ENCODE measurements around the gene IL31RA. TPM values are rescaled to one million over a fixed set of nuclear protein-coding genes. Genes with fewer than 3 reads are reported as not detected.

Gene IL31RA
- total and polyA plus RNA-seq, 2 experiments from 2014 or later = not detected

DNA sequence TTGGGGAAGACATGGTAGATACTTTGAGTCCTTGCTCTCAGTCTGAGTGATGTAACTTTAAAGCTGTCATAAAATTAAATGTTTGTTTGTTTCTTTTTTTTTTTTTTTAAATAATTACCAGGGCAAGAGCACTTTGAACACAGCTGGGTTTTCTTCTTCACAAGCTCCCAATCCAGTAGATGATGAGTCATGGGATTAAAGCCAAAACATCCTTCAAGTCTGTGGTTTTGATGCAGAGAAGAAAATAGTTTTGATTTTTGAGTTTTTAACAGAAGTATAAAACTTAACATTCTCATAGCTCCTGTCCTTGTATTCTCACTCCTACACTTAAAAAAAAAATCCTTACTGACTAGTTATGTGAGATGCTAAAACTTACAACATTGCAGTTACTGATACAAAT lies 34.8 kb upstream of the IL31RA start (continued):
- TF ChIP-seq, protein P1, sequence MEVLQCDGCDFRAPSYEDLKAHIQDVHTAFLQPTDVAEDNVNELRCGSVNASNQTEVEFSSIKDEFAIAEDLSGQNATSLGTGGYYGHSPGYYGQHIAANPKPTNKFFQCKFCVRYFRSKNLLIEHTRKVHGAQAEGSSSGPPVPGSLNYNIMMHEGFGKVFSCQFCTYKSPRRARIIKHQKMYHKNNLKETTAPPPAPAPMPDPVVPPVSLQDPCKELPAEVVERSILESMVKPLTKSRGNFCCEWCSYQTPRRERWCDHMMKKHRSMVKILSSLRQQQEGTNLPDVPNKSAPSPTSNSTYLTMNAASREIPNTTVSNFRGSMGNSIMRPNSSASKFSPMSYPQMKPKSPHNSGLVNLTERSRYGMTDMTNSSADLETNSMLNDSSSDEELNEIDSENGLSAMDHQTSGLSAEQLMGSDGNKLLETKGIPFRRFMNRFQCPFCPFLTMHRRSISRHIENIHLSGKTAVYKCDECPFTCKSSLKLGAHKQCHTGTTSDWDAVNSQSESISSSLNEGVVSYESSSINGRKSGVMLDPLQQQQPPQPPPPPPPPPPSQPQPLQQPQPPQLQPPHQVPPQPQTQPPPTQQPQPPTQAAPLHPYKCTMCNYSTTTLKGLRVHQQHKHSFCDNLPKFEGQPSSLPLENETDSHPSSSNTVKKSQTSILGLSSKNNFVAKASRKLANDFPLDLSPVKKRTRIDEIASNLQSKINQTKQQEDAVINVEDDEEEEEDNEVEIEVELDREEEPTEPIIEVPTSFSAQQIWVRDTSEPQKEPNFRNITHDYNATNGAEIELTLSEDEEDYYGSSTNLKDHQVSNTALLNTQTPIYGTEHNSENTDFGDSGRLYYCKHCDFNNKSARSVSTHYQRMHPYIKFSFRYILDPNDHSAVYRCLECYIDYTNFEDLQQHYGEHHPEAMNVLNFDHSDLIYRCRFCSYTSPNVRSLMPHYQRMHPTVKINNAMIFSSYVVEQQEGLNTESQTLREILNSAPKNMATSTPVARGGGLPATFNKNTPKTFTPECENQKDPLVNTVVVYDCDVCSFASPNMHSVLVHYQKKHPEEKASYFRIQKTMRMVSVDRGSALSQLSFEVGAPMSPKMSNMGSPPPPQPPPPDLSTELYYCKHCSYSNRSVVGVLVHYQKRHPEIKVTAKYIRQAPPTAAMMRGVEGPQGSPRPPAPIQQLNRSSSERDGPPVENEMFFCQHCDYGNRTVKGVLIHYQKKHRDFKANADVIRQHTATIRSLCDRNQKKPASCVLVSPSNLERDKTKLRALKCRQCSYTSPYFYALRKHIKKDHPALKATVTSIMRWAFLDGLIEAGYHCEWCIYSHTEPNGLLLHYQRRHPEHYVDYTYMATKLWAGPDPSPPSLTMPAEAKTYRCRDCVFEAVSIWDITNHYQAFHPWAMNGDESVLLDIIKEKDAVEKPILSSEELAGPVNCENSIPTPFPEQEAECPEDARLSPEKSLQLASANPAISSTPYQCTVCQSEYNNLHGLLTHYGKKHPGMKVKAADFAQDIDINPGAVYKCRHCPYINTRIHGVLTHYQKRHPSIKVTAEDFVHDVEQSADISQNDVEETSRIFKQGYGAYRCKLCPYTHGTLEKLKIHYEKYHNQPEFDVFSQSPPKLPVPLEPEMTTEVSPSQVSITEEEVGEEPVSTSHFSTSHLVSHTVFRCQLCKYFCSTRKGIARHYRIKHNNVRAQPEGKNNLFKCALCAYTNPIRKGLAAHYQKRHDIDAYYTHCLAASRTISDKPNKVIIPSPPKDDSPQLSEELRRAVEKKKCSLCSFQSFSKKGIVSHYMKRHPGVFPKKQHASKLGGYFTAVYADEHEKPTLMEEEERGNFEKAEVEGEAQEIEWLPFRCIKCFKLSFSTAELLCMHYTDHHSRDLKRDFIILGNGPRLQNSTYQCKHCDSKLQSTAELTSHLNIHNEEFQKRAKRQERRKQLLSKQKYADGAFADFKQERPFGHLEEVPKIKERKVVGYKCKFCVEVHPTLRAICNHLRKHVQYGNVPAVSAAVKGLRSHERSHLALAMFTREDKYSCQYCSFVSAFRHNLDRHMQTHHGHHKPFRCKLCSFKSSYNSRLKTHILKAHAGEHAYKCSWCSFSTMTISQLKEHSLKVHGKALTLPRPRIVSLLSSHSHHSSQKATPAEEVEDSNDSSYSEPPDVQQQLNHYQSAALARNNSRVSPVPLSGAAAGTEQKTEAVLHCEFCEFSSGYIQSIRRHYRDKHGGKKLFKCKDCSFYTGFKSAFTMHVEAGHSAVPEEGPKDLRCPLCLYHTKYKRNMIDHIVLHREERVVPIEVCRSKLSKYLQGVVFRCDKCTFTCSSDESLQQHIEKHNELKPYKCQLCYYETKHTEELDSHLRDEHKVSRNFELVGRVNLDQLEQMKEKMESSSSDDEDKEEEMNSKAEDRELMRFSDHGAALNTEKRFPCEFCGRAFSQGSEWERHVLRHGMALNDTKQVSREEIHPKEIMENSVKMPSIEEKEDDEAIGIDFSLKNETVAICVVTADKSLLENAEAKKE (CRISPR knock-in tag; IDR thresholded peaks at IDR 0.05) = no peak
- TF ChIP-seq STAT1 (IDR thresholded peaks at IDR 0.05; ENCODE audit: unreplicated experiment) (no peak), JUNB (IDR thresholded peaks at IDR 0.05; ENCODE audit: unreplicated experiment) (no peak), POLR2AphosphoS5 (IDR thresholded peaks at IDR 0.05; ENCODE audit: low read depth) (no peak), NANOG (IDR thresholded peaks at IDR 0.05; ENCODE audit: borderline replicate concordance) (no peak), ZNF331 (CRISPR knock-in tag; IDR thresholded peaks at IDR 0.05; ENCODE audit: low read depth) (no peak)

DNA sequence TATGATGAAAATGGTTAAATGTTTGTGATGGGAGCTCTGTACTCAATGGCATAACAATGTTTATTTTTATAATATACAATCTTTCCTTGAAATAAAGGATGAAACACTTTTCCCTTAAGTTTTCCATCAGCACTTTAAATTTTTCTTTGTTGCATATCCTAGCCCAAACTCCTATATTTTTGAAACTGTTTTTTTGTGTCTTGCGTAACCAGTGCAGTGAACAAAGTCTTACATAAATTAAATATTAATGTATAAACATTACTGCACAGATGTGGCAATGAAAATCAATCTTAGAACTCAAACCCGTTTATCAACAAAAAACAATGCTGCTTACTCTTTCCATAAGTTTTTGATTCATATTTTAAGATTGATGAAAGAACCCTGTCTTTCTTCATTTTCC lies 34.1 kb upstream of the IL31RA start:
- no peak overlapping the region for H3K4me2 ChIP-seq
- H3K36me3 Mint-ChIP-seq (ENCODE audit: low read depth) = no peaks in the 10 kb centered on the region
- no peak for TF ChIP-seq ZNF331 (CRISPR knock-in tag; IDR thresholded peaks at IDR 0.05; ENCODE audit: low read depth)
- TF ChIP-seq, protein P1 (CRISPR knock-in tag; IDR thresholded peaks at IDR 0.05) = no peak
- TF ChIP-seq, protein P2, sequence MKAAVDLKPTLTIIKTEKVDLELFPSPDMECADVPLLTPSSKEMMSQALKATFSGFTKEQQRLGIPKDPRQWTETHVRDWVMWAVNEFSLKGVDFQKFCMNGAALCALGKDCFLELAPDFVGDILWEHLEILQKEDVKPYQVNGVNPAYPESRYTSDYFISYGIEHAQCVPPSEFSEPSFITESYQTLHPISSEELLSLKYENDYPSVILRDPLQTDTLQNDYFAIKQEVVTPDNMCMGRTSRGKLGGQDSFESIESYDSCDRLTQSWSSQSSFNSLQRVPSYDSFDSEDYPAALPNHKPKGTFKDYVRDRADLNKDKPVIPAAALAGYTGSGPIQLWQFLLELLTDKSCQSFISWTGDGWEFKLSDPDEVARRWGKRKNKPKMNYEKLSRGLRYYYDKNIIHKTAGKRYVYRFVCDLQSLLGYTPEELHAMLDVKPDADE (IDR thresholded peaks at IDR 0.05) = no peak

More for the DNA sequence above, 34.1 kb upstream of the IL31RA start:
- peaks cover 14% of the 10 kb centered on the region for H3K27me3 ChIP-seq (ENCODE audit: insufficient read depth)
- no peaks in the 10 kb centered on the region for H3K4me1 ChIP-seq (ENCODE audit: insufficient read depth)
- H3K9me2 ChIP-seq (ENCODE audit: insufficient read depth) = no peaks in the 10 kb centered on the region
- H3F3A ChIP-seq (replicated peaks; ENCODE audit: low read depth) = no peaks in the 10 kb centered on the region
- no peak for DNase-seq (ENCODE audit: low spot score)
- H3K36me3 ChIP-seq (ENCODE audit: insufficient read depth) = no peaks in the 10 kb centered on the region
- no peak overlapping the region for H3K4me3 ChIP-seq
- no peaks in the 10 kb centered on the region for H4K20me1 ChIP-seq (replicated peaks; ENCODE audit: insufficient read depth)
- Mint-ChIP-seq H3K4me3 (no peak overlapping the region), H3K27me3 (ENCODE audit: insufficient read depth, low read depth, poor library complexity) (peaks cover 6% of the 10 kb centered on the region), H3K27ac (no peak overlapping the region), H3K4me1 (peaks cover 4% of the 10 kb centered on the region), H3K9me3 (no peaks in the 10 kb centered on the region)
- no peak overlapping the region for H3K27ac ChIP-seq (ENCODE audit: low read depth)
- no peaks in the 10 kb centered on the region for H3K79me2 ChIP-seq (replicated peaks; ENCODE audit: insufficient read depth)
- ATAC-seq = no peak
- no peak overlapping the region for H2AFZ ChIP-seq
